ENCODE measurements around the gene GRAP.

GRAP gene

GRCh38 chr17:18986541-18987229 lies 60.1 kb downstream of the GRAP start:
- no peak for DNase-seq (ENCODE audit: low read depth in 3 of 3, low spot score in 1 of 3)

- no peak for DNase-seq (ENCODE audit: low read depth in 3 of 3, low spot score in 1 of 3)
Observed at GRCh38 chr17:18985475-18985874, 61.3 kb downstream of the GRAP start.

GRCh38 chr17:18984273-18985114 lies 62.3 kb downstream of the GRAP start:
- DNase-seq (ENCODE audit: low read depth in 3 of 3, low spot score in 1 of 3): no peak

- DNase-seq (ENCODE audit: low read depth in 3 of 3, low spot score in 1 of 3): no peak
Observed at GRCh38 chr17:18981642-18982424, 64.9 kb downstream of the GRAP start.

- DNase-seq (ENCODE audit: low read depth in 3 of 3, low spot score in 1 of 3): no peak
Observed at GRCh38 chr17:18981335-18981641, 65.5 kb downstream of the GRAP start.

GRCh38 chr17:18980682-18981334 lies 65.9 kb downstream of the GRAP start:
- DNase-seq (ENCODE audit: low read depth in 3 of 3, low spot score in 1 of 3): no peak

GRCh38 chr17:18978655-18979054 lies 68.1 kb downstream of the GRAP start:
- DNase-seq (ENCODE audit: low read depth in 3 of 3, low spot score in 1 of 3): no peak

GRCh38 chr17:18978050-18978449 lies 68.7 kb downstream of the GRAP start:
- no peak for DNase-seq (ENCODE audit: low read depth in 3 of 3, low spot score in 1 of 3)

GRCh38 chr17:18977646-18978045 lies 69.1 kb downstream of the GRAP start:
- DNase-seq (ENCODE audit: low read depth in 3 of 3, low spot score in 1 of 3): no peak

GRCh38 chr17:18977021-18977420 lies 69.7 kb downstream of the GRAP start:
- DNase-seq (ENCODE audit: low read depth in 3 of 3, low spot score in 1 of 3): no peak

- DNase-seq (ENCODE audit: low read depth in 3 of 3, low spot score in 1 of 3): no peak
Observed at GRCh38 chr17:18976201-18976600, 70.6 kb downstream of the GRAP start.

- no peak for DNase-seq (ENCODE audit: low read depth in 3 of 3, low spot score in 1 of 3)
Observed at GRCh38 chr17:18975597-18975996, 71.2 kb downstream of the GRAP start.

GRCh38 chr17:18974407-18975149 lies 72.2 kb downstream of the GRAP start:
- DNase-seq (ENCODE audit: low read depth in 3 of 3, low spot score in 1 of 3): no peak

GRCh38 chr17:18971801-18972200 lies 75.0 kb downstream of the GRAP start:
- no peak for DNase-seq (ENCODE audit: low read depth in 3 of 3, low spot score in 1 of 3)
